DMS79 (cell line): ENCODE results near the gene PCYT1B.
"Not testable (repeated sequence)": the region's sequence is repeated elsewhere in the genome, so short reads cannot be mapped to it uniquely, and the experiment has no call there.

Experiments
- DNase-seq: peaks from one replicate; lab custom pipeline; 2025; lab: John Stamatoyannopoulos, UW

PCYT1B gene

DNA sequence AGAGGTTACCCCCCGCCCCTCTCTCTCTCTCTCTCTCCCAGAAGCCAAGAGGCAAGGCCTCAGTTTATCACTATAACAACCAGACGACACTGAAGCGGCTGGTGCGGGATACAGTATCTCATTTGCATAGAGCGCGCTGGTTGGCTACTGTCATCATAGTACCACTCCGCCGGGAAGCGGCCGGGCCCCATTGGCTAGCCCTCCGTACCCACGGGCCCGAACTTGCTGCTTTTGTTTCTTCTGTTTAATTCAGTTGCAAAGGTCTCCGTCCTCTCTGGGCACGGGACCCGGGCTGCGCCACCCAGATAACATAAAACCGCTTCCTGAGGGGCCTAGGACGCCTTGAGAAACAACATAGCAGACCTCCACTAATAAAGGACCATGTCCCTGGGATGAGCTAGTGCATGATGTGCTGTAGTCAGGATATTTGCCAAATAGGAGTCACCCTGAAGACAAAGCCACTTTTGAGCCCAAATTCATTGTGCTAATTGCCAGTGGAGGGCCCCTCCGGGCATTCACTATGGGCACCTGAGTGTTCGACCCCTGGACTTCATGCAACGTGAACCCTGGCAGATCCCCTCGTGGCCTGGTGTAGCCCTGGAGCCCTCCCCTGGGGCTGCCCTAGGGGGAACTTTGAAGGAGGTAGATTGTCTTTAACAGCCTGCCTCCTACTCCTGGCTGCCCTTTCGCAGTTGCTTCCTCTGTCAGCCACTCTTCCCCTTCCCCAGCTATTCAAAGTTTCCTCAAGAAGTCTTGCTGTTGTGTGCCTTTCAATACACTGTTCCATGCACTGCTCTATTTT, at the start of gene PCYT1B:
PCYT1B (minus strand) TSS at position 91 of the 802 bp plus-strand sequence. CDS start 242 bp downstream, outside the sequence.
- DNase-seq = peak; percentile 42

DNA sequence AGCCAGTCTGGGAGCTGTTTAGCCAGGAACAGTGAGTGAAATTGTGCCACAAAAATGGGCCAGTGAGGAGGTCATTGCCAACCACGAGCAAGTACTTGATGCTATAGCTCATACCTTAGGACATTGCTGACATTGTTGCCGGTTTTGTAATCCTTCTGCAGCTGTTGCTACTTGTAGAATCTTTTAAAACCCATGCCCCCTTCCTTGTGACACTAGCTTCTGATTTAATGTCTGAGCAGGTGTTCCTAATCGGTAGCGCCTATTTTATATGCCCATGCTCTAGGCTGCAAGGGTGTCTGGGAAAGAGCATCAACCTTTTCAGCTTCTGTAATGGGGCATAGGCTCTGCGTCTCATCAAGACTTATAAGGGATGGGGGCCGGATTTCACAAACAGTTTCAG, 49.1 kb upstream of the PCYT1B start:
- DNase-seq = no peak

DNA sequence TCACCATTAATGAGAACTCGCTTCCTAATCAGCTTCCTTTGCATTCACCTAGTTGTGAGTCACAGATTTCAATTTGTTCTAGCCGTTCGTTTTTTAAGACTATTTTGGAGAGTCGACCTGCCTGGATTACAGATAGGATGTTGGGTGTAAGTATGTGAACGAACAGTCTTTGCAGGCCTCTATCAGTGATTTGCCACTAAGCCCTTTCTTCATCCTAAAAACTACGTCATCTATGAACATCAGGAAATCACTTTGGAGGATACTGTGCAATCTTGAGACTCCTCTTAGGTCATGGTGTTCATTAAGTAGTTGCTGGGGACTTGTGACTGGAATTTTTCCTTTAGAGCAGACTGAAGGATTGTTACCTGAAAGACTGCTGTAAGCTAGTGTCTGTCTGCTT, 47.7 kb upstream of the PCYT1B start:
- DNase-seq = no peak

DNA sequence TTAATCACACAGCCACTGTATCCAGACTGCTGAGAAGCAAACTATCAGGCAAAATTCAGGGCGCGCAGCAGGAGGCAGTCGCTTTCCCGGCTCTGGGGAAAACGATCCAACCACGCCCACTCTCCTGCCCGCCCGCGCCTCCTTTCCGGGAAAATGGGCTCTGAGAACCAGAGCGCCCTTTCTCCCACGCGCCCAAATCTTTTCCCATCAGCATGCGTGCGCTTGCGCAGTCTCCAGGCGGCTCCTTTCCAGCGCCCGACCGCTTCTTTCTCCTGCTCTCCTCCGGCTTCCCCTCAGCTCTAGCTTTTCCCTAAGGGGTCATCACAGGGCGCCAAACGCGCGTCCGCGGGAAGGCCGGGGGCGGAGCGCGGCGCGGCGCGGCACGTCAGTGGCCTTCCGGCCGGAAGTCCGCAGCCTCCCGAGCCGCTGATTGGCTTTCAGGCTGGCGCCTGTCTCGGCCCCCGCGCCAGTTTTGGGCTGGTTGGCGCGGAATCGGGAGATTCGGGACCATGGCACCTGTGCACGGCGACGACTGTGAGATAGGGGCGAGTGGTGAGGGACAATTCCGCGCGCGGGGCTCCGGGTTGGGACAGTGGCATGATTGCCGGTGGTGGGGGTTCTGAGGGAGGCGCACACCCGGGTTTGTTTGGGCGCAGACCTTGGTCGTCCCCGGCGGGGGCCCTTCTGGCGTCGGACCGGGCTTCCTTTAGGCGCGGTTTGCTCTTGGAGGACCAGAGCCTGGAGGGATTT, 46.5 kb upstream of the PCYT1B start, which contains the start of gene POLA1:
POLA1 (plus strand) TSS at position 466 of the 750 bp plus-strand sequence; CDS start at position 510, 44 bp downstream.
- DNase-seq = peak; percentile 58

DNA sequence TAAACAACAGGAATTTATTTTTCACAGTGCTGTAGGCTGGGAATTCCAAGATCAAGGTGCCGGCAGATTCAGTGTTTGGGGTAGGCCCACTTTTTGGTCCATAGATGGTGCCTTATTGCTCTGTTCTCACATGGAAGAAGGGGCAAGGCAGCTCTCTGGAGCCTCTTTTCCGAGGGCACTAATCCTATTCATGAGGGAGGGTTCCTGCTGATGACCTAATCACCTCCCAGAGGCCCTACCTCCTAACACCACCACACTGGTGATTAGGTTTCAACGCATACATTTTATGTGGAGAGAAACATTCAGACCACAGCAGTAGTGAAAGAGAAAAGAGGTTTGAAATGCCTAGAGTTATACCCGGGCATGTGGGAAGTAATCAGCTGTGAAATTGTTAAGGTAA, 45.2 kb upstream of the PCYT1B start:
- DNase-seq = no peak

DNA sequence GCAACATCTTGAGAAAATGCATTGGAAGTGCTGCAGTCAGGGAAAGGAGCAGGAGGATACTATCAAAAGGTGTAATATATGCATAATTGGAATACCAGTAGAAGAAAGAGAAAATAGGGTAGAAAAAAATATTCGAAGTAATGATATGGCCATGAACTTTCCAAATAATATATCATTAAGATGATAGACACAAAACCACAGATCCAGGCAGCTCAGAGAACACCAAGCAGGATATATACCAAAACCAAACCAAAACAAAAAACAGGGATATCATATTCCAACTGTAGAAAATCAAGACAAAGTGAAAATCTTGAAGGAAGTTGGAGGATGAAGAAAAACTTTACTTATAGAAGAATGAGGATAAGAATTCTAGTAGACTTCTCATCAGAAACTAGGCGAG, 36.9 kb upstream of the PCYT1B start:
- no peak for DNase-seq

DNA sequence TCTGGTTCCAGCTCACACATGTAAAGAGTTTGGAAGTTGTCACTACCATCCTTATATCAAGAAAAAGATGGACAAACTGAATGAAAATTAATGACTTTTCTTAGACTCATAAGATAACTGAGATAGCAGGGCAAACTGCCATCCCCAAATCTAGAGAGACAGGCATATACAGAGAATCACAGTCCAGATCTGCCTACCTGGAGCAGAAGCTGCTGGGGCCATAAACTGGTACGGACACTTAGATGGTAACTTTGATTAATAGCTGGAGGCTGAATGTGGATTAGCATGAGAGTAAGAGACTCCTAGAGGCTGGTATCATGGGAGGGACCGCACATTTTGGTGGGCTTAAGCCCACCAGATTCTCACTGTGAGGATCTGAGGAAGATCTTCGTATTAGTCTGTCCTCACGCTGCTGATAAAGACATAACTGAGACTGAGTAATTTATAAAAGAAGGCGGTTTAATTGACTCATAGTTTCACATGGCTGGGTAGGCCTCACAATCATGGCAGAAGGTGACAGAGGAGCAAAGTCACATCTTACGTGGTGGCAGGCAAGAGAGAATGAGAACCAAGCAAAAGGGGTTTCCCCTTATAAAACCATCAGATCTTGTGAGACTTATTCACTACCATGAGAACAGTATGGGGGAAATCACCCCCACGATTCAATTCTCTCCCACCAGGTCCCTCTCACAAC, 35.7 kb upstream of the PCYT1B start:
- no peak for DNase-seq

DNA sequence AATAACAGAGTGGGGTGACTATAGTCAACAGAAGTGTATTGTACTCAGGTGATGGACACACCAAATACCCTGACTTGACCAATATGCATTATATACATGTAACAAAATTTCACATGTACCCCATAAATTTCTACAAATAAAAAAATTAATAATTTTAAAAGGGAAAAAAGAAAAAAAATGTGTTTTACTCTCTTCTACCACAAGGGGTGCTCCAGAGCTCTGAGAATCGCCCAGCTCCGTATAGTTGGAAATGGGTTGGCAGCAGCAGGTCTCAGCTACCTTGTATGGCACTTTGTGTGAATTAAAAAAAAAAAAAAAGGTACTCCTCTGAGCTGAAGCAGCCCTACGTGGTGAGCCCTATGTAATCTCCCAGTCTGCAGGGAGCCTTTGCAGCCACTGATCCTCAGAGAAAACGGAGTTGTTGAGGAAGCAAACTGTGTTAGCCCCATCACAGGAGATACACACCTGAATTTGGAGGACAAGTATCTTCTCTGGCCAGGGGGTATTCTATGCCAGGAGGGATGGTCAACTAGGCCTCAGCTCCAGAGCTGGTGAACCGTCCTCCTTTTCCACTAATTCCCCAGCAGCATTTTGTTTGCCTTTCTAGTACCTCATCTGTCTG, 29.4 kb upstream of the PCYT1B start:
- no peak for DNase-seq

DNA sequence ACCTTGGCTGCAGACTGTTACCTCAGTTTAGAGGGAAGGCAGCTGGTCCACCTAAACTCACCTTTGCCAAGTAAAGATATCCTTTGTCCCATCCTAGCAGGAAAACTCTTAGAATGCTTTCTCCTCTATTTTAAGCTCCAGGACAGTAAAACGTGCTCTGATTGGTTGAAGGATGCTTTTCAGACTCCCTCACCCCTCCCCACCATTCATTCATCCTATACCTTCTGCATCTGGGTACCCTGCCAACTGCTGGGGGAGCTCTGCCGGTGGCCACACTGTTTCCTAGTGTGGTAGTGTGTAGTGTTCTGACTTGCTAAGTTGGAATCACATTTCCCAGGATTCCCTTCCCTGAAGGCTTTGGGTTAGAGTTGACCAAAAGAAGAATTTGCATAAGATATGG, 26.3 kb upstream of the PCYT1B start:
- no peak for DNase-seq

DNA sequence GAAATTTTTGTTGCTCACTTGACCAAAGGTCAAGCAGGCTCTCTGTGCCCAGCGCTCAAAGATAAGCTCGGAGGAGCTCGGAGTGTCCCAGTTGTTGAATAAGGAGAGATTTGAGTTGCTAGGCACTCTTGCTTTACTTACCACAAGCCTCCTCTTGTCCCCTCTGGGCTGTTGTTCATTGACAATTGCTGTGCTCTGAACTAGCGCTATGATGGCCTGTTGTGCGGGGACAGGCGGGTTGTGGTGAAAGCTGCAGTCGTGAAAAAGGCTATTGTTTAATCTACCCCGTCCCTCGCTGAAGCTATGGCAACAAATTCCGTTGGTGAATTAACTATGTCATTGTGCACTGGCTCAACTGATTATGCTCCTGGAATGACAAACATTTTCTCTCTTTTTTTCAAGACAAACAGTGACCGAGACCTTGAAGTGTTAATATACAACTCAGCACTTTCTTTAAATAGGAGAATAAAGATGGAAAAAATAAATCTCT, 25.6 kb upstream of the PCYT1B start:
- no peak for DNase-seq

DNA sequence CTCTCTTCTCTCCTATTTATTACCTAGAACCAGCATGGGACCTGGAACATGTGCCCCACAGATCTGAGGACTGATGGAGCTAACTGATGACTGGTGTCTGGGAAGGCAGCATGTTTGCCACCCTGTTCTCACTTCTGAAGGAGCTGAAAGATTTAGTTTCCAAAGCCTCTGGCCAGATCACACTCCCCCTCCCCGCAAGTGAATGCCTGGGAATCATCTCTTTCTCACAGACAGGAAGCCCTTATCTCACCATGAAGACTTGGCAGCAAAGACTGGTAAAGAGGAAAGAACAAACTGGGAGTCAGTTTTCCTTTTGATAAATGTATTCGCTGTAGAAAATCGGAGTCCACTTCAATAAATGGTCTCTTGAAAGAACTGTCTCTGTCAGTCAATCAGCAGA, 21.0 kb upstream of the PCYT1B start:
- DNase-seq = no peak

DNA sequence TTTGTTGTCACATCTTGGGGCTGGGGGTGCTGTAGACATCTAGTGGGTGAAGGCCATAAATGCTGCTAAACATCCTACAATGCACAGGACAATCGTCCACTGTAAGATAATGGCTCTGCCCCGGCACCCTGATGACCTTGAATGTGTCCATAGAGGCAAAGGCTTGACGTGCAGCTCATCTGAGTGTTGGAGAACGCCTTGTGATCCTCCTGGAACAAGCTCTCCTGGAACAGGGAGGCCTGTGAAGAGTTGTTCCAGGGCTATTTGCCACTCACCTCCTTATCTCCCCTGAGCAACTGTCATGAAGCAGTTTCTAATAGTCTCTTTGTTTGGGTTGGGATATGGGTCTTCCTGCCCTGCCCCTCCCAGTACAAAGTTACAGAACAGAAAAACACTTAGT, 15.2 kb upstream of the PCYT1B start:
- DNase-seq = no peak

DNA sequence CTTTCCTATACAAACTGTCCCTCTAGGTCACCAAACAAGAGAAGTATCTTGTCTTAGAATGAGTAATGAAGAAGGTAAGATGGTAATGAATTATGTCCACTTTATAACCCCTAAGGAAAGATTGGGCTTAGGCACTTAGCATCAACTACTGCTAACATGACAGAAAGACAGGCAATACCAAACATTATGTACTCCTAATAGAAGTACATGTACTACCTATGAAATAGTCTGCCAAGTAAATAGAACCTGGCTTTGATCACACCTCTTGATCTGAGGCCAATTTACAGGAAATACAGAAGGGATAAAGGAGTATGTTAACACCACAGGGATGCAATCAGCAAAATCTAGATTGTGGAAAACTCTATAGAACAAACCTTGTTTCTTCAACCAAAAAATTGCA, 14.1 kb upstream of the PCYT1B start:
- DNase-seq = no peak

DNA sequence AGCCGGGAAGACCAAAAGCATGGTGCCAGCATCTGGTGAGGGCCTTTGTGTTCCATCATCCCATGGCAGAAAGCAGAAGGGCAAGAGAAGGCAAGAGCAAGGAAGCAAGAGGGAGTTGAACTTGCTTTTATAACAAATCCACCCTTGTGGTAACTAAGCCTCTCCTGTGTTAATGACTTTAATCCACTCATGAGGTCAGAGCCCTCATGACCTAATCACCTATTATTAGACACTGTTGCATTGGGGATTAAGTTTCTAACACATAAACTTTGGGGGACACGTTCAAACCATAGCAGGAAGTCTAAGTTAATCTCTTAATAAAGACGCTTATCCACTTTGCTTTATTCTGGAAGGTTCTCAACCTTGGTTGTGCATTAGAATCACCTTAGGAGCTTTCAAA, 12.5 kb upstream of the PCYT1B start:
- no peak for DNase-seq

DNA sequence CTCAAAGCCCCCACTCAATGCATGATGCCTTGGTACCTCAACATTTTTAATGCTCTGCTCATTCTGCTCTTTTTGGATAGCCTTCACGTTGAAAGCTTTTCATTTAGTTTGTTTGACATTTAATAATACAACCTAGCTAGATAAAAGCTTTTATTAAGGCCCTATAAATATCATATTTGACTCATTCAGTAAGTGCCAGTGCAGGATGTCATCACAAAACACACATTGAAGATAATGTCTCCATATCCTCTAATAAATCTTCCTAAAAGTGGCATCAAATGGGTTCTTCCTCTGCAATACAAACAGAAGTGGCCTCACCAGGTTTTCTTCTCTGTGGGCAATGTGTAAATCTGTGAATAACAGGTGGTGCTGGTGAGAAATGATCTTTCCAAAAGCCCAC, 12.0 kb upstream of the PCYT1B start:
- DNase-seq = no peak

DNA sequence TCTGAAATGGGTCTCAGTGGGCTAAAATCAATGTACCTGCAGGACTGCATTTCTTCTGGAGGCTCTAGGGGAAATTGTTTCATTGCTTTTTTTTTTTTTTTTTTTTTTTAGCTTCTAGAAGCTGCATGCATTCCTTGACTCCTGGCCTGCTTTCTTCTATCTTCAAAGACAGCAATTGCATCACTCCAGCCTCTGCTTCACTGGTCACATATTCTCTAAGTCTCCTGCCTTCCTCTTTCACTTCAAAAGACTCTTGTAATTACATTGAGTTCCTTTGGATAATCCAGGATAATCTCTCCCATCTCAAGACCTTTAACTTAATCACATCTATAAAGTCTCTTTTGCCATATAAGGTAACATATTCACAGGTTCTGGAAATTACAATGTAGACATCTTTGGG, 11.3 kb upstream of the PCYT1B start:
- DNase-seq = no peak

DNA sequence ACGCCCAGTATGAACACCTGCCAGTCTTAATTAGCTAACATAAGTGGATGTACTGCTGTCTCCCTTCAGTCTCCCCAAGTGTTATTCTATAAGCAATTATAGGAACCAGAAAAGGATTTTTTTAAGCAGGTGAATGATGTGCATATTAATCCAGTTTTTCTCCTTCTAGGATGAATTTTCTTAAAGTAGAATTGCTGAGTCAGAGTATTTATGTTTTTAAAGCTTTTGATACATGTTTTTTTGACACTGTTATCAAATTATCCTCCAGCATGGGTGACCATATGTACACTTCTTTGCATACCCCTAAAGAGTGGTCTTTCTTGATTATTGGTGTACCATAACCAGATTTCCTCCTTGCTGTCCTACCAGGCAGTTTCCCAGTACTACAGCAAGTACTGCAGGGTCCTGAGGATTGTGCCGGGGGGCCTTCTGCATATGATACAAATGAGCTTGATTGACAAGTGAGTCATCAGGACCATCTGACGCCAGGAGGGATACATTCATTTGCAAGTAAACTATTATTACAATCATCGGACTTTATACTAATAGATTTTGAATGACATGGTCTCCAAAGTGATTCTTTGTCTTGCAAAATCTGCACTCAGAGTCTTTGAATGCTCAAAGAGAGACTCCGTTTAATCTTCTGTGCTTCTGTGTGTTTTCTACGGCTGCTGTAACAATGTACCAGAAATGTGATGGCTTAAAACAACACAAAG, 10.7 kb upstream of the PCYT1B start:
- no peak for DNase-seq

DNA sequence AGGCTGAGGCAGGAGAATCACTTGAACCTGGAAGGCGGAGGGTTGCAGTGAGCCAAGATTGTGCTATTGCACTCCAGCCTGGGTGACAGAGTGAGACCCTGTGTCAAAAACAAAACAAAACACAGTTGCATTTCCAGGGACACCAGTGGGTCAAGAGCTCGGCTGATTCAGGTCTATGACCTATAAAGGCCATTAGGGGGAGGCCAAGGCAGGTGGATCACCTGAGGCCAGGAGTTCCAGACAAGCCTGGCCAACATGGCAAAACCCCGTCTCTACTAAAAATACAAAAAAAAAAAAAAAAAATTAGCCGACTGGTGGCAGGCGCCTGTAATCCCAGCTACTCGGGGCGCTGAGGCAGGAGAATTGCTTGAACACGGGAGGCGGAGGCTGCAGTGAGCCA, 8.5 kb upstream of the PCYT1B start:
- not testable (repeated sequence) for DNase-seq

DNA sequence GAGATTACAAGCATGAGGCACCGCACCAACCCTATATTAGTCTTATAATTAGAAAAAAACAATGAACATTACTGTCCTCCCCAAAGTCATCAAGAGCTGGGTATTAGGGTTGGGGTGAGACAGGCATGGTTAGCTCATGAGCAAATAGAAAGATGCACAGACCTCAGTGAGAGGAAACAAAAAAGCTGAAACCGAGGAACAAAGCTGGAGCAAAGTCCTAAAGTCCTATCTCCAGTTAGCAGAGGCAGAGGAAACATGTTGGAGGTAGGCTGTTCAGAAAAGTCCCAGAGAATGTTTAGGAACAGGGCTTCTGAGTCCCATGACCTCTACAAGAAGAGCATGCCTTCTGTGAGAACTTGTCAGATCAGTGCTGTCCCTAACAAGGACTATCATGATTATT, 4.6 kb upstream of the PCYT1B start:
- no peak for DNase-seq

DNA sequence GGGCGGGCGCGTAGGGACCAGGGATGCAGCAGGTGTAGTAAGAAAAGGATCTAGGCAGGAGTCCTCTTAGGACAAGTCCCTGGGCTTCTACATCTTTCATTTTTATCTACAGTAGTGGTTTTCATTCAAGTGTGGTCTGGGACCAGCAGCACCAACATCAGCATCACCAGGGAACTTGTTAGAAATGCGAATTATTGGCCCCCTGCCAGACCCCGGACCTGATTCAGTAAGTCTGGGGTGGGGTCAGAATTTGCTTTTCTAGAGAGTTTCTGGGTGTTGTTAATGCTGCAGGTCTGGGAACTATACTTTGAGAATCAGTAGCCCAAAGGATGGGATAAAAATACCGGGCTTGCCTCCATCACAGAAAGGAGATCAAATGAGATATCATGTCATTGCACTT, 1.3 kb upstream of the PCYT1B start:
- no peak for DNase-seq

DNA sequence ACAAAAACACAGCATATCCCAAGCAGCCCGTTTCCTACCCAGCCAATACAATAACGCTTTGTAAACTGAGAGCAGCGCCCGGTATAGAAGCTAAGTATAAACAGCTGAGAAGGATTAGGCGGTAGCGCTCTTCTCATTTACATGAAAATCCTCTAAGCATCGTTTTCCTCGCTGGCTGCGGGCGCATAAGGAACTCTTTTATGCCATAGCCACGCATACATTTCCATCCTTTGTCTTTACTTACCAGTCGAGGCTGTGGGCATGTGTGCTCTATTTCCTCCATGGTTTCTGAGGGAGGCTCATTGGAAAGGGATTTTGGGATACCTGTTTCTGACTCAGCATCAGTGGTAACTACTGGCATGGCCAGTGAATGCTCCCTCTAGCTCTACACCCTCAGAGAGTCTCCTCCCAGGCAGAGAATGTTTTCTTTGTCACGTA, 383 bp downstream of the PCYT1B start:
- no peak for DNase-seq
